COLO668 (cell line): ENCODE results near the gene FPGT.
"Not testable (repeated sequence)": the region's sequence is repeated elsewhere in the genome, so short reads cannot be mapped to it uniquely, and the experiment has no call there.

Source experiments
- DNase-seq: peaks from one replicate; lab custom pipeline; 2025; ENCODE audit not compliant: unreplicated experiment; lab: John Stamatoyannopoulos, UW

Gene FPGT

DNA sequence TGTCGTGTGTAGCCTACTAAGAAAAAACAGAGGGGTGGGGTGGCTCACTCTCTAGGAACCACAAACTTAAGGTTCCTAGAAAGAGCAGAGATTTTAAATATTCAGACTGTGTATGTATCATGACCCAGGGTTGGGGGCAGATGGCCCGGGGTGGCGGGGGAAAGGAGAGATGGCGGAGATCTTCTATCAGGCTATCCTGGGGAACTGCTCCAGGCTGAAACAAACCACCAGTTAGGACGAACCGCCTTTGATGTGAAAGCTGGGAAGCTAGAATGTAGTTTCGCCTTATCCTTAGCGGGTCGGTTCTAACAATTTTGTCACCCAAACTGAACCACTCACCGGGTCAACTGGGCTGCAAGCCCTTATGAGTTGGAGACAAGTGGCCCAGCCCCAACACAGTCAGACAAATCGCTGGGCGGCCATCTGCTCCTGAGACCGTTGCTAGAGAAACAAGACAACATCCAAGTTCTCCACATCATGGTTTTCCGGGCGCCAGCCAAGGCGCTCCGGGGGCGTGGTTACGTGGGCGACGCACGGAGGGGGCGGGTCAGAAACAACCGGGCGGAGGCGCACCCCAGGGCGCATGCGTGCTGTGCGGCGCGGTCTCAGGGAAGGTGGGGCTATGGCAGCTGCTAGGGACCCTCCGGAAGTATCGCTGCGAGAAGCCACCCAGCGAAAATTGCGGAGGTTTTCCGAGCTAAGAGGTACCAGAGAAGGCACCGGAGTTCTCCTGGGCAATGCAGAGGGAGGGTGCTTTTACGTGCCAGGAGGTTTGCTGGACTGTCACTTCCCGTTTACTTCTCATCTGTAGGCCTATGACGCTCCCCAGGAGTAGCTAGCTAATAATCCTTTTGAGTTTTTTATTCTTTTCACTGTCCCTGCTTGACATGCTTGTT lies at the start of gene FPGT, which contains the start of gene LRRIQ3:
FPGT (plus strand) TSS at position 586 of the 896 bp plus-strand sequence; CDS start at position 623, 37 bp downstream.
LRRIQ3 (minus strand) TSS at position 520 of the 896 bp plus-strand sequence. CDS start 14,492 bp downstream, outside the sequence.
- peak; percentile 99 for DNase-seq

DNA sequence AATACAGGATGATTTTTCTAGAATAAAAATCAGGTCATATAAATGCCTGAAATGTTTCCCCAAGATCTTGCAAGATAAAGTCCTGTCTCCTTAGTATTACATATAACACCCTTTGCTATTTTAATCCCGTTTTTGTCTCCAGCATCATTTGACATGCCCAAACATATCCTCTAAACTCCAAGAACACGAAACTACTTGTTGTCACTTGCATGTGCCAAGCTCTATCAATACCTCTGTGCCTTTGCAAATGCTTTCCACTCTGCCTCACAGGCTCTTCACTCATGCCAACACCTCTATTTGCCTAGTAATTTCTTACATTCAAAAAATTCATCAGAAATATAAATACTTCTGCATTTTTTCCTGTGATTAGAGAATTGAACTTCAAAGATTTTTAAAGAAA lies 38.0 kb upstream of the FPGT start:
- no peak for DNase-seq

- no peak for DNase-seq
Measured at GRCh38 chr1:74161497-74161896, 36.5 kb upstream of the FPGT start.

DNA sequence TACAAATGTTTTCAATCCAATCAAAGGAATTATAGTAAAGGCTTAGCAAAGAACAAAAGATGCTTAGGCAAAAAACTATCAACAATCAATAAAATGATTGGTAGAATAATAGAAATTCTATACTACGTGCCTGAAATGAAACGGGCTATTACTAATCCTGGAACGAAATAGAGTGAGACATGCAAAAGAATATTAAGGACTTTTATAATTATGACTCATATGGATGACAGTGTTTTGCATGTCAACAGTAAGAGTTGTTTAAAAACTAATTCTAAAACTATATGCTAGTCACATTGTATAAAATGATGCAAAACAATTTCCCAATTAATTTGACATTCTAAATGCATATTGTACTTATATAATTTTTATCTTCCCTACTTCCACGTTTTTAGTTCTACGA lies 35.7 kb upstream of the FPGT start:
- DNase-seq, result no peak

DNA sequence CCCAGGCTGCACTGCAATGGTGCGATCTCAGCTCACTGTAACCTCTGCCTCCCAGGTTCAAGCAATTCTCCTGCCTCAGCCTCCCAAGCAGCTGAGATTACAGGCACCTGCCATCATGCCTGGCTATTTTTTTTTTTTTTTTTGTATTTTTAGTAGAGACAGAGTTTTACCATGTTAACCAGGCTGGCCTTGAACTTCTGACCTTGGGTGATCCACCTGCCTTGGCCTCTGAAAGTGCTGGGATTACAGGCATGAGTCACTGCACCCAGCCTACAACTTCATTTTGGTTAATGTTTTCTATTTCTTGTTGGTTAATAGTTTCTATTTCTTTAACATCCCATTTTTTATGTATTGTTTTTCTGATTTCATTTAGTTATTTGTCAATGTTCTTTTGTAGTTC lies 23.6 kb upstream of the FPGT start:
- DNase-seq, result not testable (repeated sequence)

DNA sequence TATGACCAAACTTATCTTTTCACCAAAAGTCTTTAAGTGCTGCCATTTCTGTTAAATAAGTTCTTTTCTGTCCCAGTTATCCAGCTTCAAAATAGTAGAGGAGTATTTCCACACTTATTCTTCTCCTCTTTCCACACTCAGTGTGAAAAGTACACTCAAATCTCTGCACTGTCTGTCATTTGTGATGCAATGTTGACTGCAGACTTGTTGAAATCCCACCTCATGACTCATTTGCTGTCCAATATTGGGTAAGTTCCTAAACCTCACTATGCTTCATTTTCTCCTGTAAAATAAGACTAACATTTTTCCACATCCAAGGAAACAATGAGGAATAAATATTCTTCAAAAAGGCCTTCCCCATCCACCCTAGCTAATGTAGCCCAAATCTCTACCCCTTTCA lies 17.6 kb upstream of the FPGT start:
- DNase-seq, result no peak

GRCh38 chr1:74193908-74194307 lies 4.1 kb upstream of the FPGT start:
- DNase-seq, result no peak

DNA sequence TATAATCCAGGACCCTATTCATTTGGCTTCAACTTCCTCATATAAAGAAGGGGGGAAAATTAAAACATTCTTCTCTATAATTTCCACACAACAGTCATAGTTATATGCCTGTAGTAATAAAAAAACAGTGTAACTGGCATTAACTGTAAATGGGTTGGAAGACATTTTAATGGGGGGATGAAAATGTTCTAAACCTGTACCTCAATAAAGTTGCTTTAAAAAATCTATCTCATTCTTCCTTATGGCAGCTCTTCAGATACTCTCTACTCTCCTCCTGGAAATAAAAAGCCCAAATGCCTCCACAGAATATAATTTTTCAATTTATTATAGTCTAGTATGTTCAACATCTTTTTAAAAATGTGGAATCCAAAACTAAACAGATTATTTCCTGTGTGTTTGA lies 2.7 kb upstream of the FPGT start:
- DNase-seq, result no peak

DNA sequence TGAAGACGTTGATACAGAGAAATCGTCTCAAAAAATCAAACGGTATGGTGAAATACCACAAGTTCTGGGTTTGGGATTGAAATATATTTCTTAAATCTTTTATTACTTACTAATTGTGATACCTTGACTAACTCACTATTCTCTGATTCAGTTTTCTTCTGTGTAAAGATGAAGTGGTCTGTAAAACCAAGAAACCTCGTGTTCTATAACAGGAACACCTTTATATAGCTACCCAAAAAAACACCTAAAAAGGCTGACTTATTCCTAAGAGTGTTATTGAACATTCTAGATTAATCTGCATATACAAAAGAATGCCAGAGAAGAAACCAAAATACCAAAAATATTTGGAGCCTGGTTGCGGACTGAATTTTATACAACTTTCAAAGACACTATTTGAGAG lies 787 bp upstream of the FPGT start:
- DNase-seq, result no peak

DNA sequence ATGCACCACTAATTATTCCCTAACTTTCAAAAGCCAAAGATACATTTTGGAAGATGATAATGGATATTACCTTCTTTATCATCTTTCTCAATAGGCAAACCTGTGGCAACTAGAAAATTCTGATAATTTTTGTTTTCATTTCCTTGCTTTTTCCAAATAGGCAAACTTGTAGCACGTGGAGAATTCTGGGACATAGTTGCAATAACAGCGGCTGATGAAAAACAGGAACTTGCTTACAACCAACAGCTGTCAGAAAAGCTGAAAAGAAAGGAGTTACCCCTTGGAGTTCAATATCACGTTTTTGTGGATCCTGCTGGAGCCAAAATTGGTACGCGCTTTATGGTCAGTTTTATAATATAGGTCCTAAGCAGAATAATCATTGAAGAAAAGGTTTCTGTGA lies 1.5 kb downstream of the FPGT start:
- no peak for DNase-seq

- DNase-seq, result no peak
Measured at GRCh38 chr1:74205266-74205665, 7.2 kb downstream of the FPGT start.

GRCh38 chr1:74215229-74215628 lies 17.2 kb downstream of the FPGT start:
- no peak for DNase-seq

- DNase-seq, result no peak
Measured at GRCh38 chr1:74222701-74223100, 24.7 kb downstream of the FPGT start.

GRCh38 chr1:74223453-74223852 lies 25.4 kb downstream of the FPGT start:
- DNase-seq, result no peak

GRCh38 chr1:74235153-74235552 lies 37.1 kb downstream of the FPGT start, which contains the start of gene TNNI3K:
TNNI3K (plus strand) TSS chr1:74235387; CDS start chr1:74235452, 65 bp downstream.
- no peak for DNase-seq

DNA sequence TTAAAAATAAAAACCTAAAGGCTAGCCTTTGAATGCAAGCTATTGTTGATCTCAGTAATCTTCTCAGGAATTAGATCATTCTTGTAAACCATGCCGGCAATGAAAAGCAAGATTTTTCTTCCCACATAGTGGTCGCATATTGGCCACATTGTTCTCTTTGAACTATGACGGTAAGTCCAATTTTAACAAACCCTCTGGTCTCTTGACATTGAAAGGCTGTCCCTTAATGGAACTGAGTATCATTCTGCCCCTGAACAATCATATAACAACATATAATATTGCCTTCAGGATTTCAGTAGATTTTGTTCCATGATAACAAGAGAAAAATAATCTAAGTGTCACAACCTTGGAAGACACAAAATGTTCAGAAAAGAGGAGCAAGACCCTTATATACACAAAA lies 38.4 kb downstream of the FPGT start:
- DNase-seq, result no peak

DNA sequence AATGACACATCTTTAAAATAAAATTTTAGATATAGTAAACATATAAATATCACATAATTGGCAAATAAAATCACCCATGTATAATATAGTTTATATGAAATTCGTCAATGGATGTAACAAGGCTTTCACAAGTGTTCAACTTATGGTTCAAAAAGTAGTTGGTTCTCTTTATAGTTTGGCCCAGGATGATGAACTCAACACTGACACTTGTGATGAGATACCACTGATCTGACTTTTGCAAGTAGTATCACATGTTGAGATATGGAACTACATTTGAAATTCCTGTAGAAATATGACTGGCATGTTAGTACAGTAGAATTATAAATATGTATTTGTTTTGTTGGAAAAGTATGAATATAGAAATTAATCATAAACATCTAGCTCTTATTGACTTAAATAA lies 39.0 kb downstream of the FPGT start:
- no peak for DNase-seq

DNA sequence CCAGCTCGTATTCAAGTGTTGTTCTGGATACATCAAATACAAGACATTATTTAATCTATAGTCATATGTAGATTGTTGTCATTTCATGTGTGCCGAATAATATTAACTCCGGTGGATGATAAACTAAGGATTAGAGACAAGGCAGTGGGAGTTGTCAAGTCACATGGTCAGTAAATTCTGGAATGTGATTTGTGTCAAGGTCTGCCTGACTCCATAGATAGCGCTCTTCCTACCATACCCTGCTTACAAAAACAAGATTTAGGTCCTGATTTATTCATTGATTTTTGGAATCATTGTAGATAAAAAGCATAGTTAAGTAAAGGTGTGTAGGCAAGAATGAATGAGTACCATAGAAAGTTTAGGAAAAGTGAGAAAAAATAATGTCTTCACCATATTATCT lies 39.7 kb downstream of the FPGT start:
- DNase-seq, result no peak

DNA sequence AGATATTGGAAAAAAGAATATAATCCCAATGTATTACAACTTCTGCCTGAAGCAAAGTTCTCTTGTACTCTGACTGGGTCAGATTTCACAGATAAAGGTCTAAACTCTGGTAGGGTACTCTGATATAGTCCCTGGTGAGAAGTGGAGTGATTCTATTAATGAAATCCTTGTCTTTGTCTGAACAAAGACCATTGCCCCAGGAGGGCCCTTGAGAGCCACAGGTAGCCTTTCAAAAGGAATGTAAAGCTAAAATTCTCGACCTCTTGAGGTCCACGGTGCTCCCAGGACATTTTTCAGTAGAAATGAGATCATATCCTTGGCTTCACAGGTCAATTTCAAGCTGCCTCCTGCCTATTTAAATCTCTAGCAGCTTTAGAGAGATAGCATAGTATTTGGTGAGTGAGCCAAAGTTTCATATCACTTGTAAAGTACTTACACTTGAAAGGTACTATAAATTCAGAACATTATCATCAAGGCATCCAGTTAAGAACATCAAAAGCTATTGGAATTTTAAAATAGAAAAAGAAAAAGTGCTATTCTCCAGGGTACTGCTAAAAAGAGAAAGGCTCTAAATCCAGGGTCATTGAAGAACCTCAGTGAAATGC lies 47.2 kb downstream of the FPGT start:
- no peak for DNase-seq

DNA sequence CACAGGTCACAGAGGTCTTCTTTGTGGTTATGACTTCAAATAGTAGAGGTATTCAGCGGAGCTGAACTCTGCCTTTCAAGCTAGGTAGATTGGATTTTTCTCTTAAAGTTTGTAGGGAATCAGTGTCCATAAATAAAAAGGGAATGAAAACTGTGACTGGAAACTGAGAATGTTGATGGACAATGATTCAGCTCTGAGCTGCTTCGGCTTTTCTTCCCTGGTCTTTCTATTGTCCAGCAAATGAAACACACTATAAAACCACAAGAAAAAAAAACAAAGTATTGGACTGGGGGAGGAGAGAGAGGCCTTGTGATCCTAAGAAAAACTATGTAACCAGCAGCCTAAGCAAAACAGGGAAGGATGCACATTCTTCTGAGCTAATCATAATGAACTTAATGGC lies 48.3 kb downstream of the FPGT start:
- DNase-seq, result no peak

DNA sequence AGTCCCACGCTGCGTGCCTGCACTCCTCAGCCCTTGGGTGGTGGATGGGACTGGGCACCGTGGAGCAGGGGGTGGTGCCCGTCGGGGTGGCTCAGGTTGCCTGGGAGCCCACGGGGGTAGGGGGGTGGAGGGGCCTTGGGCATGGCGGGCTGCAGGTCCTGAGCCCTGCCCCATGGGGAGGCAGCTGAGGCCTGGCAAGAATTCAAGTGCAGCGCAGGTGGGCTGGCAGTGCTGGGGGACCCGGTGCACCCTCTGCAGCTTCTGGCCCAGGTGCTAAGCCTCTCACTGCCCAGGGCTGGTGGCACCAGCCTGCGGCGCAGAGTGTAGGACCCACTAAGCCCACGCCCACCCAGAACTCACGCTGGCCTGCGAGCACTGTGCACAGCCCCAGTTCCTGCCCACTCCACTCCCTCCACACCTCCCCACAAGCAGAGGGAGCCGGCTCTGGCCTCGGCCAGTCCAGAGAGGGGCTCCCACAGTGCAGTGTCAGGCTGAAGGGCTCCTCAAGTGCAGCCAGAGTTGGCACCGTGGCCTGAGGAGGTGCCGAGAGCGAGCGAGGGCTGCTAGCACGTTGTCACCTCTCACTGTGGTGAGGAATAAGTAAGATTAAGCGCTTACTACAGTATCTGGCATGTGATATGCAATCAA lies 50.0 kb downstream of the FPGT start:
- no peak for DNase-seq
